NOMO-1 treated with dmso at 0.1 percent for 144 hours (cell line): Measurements from ENCODE around the gene STK31.
"Not testable (repeated sequence)": the region's sequence is repeated elsewhere in the genome, so short reads cannot be mapped to it uniquely, and the experiment has no call there.

Experiments
- DNase-seq: peaks from one replicate; lab custom pipeline; 2025; ENCODE audit not compliant: unreplicated experiment; lab: John Stamatoyannopoulos, UW

Gene STK31

GRCh38 chr7:23710000-23710399 is at the start of gene STK31:
Gene STK31 (plus strand): TSS chr7:23710219. CDS start chr7:23710286, 67 bp downstream.
- no peak for DNase-seq

DNA sequence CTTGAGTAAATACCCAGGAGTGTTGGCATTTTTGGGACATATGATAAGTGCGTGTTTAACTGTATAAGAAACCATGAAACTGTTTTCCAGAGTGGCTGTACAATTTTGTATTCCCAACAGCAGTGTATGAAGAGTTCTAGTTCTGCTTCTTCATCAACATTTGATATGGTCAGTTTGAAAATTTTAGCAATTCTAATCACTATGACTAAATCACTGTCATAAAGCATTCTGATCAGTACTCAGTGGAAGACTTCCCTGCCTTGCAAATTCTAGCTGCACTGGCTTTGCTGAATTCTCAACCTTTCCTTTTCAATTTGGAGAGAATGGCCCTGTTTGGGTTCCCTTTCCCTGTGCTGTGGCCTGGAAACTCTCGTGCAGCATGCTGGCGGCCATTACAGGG is 48.6 kb upstream of the STK31 start:
- no peak for DNase-seq

GRCh38 chr7:23662124-23662983 is 47.7 kb upstream of the STK31 start:
- DNase-seq: no peak

DNA sequence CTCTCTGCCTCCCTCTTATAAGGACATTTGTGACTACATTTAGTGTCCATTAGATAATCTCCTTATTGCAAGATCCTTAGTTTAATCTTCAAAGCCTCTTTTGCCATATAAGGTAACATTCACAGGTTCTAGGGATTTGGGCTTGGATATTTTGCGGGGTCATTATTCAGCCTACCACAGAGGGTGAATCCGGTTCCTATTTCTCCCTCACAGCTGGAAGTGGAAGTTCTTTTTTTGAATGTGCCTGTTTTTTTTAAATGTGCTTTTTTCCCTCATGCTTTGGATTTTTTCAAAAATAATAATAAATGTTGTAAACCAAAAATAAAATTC is 47.1 kb upstream of the STK31 start:
- DNase-seq: no peak

- DNase-seq: no peak
Observed at GRCh38 chr7:23664122-23664521, 45.9 kb upstream of the STK31 start.

DNA sequence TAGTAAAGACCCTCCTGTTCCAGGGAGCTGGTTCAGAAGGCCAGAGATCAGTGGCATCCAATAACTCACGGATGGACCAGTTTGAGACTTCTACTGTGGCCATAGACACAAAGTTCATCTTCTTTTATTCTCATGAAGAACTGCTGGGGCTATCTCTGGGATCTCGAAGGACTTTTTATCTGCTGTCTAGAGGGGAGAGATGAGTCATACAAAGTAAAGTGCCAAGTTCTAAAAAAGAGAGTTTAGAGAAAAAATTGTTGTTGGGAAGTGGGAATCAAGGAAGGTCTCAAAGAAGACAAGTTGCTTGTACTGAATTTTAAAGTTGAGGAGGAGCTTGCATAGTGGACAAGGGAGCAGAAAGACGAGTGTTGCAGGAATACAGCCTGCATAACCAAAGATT is 38.0 kb upstream of the STK31 start:
- no peak for DNase-seq

- DNase-seq: peak; percentile 37
Observed at GRCh38 chr7:23679898-23680413, 30.1 kb upstream of the STK31 start, which contains the start of gene FAM221A. Gene FAM221A (plus strand): TSS chr7:23680199. CDS start chr7:23680219, 20 bp downstream.

- no peak for DNase-seq
Observed at GRCh38 chr7:23680414-23681405, 29.3 kb upstream of the STK31 start.

- DNase-seq: not testable (repeated sequence)
Observed at GRCh38 chr7:23684041-23684440, 26.0 kb upstream of the STK31 start.

DNA sequence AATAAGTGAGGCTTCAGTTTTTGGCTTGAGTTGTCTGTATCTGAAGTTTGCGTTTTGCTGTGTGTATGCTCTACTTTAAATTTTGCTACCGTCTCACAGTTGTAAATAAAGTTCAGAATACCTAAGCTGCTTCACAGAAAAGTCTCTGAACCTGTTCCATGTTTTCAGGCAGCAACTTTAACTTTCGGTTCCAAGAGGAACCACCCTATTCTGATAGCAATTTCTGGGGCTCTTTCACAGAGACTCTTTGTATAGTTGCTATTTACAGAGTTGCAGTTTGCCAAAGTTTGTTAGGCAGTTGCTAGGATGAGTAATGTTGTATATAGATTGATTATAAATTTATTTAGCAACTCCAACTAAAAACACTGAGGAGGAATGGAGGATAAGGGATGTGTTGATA is 24.3 kb upstream of the STK31 start:
- no peak for DNase-seq

DNA sequence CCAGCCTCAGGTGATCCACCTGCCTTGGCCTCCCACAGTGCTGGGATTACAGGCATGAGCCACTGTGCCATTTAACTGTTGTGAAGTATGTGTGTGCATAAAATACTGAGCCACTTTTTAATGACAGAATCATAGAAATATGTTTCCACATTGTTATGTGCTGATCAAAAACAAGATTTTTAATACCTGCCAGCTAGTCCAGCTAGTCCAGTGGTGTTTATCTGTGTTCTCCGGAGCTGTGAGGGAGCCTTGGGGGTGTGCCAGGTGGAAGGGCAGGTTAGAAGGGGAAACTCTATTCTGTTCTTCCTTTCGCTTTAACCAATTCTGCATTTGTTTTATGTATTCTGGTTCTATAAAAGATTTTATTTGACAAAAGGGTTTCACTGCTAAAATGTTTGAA is 23.0 kb upstream of the STK31 start:
- DNase-seq: no peak

GRCh38 chr7:23689165-23689564 is 20.9 kb upstream of the STK31 start:
- DNase-seq: no peak

DNA sequence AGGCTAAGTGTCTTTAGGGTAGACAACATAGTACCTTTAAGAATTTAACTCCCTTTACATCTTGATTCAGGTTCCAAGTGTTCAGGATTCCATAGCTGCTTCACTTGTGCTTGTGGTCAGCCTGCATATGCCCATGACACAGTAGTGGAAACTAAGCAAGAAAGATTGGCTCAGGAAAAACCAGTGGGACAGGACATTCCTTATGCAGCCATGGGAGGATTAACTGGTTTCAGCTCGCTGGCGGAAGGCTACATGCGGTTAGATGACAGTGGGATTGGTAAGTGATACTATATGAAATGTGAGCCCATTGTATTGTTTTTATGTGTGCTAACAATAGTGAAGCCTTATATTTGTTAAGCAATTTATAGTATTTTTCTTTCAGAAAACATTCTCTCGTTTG is 18.7 kb upstream of the STK31 start:
- DNase-seq: no peak

- DNase-seq: no peak
Observed at GRCh38 chr7:23693224-23693623, 16.8 kb upstream of the STK31 start.

GRCh38 chr7:23696916-23697441 is 13.0 kb upstream of the STK31 start:
- DNase-seq: peak; percentile 21

GRCh38 chr7:23698822-23699221 is 11.2 kb upstream of the STK31 start:
- DNase-seq: no peak

- DNase-seq: no peak
Observed at GRCh38 chr7:23700046-23700445, 10.0 kb upstream of the STK31 start.

GRCh38 chr7:23709081-23709750 is 803 bp upstream of the STK31 start:
- DNase-seq: no peak

DNA sequence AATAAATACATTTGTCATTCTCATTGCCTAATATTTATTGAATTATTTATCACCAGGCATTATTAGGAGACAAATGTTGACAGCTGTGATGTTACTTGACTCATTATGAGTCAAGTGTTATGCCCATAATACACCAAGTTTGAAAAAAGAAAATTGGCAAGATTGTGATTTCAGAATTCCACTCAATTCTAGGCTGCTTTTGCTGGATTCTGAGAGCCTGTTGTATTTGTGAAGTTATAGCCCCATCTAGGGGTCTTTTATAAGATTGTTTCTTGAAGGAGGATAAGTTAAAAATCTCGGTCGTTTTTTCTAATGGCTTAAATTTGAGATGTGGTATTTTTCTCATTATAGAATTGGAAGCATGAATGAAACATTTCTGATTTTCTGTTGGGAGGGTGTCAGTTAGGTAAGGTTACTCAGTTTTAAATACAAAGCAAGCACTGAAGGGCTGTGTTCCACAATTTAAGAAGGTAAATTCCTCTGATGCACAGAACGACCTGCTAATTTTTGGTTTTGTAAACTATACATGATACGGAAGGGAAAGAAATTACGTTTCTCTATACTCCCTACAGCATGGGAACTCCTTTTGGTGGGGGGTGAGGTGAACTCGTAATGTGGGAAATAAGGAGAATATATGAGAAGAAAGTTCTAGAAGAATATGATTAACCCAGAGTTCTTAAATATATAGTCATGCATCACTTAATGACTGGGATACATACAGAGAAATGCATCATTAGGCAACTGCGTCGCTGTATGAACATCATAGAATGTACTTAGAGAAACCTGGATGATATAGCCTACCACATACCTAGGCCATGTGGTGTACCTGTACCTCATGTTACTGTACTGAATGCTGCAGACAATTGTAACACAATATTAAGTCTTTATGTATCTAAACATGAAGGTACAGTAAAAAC is 2.6 kb downstream of the STK31 start:
- DNase-seq: no peak
